ENCODE data around the gene LORICRIN. TPM values are rescaled to one million over a fixed set of nuclear protein-coding genes. Genes with fewer than 3 reads are reported as not detected.

Gene LORICRIN
- total RNA-seq, 1 experiment from 2014 or later = not detected

- Histone ChIP-seq H3K4me1 (ENCODE audit: control insufficient read depth, insufficient read depth, low read length) (no peaks in the 10 kb centered on the region), H3K27ac (ENCODE audit: low read length) (no peak overlapping the region), H3K4me3 (ENCODE audit: low read depth in 2 of 2, low read length in 2 of 2) (no peak overlapping the region), H3K27me3 (ENCODE audit: control insufficient read depth, insufficient read depth, low read length) (peaks cover 3% of the 10 kb centered on the region; the same call in 1 of the 2 replicates), H3K9me3 (ENCODE audit: control insufficient read depth, insufficient read depth, low read depth, low read length) (no peaks in the 10 kb centered on the region), H3K36me3 (ENCODE audit: control insufficient read depth, insufficient read depth, low read length) (no peaks in the 10 kb centered on the region; the same call in 1 of the 2 replicates)
- DNase-seq (ENCODE audit: low read depth, low spot score) = no peak
- no peak for ATAC-seq
- no TSS peak for BruUV-seq (replicated peaks)
- POLR2A ChIA-PET = no interaction called here
- TF ChIP-seq TCF7L2 (IDR thresholded peaks at IDR 0.05; ENCODE audit: low read depth, low read length) (no peak), SIN3A (IDR thresholded peaks at IDR 0.05; ENCODE audit: borderline replicate concordance, insufficient read depth, low read depth, low read length) (no peak), POLR2AphosphoS5 (IDR thresholded peaks at IDR 0.05; ENCODE audit: low read depth, low read length) (no peak), REST (IDR thresholded peaks at IDR 0.05; ENCODE audit: insufficient read depth in 1 of 2, low read depth in 2 of 2, low read length in 1 of 2) (no peak)
- TF ChIP-seq, protein P1, sequence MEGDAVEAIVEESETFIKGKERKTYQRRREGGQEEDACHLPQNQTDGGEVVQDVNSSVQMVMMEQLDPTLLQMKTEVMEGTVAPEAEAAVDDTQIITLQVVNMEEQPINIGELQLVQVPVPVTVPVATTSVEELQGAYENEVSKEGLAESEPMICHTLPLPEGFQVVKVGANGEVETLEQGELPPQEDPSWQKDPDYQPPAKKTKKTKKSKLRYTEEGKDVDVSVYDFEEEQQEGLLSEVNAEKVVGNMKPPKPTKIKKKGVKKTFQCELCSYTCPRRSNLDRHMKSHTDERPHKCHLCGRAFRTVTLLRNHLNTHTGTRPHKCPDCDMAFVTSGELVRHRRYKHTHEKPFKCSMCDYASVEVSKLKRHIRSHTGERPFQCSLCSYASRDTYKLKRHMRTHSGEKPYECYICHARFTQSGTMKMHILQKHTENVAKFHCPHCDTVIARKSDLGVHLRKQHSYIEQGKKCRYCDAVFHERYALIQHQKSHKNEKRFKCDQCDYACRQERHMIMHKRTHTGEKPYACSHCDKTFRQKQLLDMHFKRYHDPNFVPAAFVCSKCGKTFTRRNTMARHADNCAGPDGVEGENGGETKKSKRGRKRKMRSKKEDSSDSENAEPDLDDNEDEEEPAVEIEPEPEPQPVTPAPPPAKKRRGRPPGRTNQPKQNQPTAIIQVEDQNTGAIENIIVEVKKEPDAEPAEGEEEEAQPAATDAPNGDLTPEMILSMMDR (IDR thresholded peaks at IDR 0.05) = no peak
- in situ Hi-C loops (cut with HindIII; ENCODE audit: low pct_unique_long_range_greater_than_20kb, low sequenced_read_pairs) (no loop called here), intact Hi-C loops (cut with micrococcal nuclease; ENCODE audit: unreplicated experiment) (no loop called here)
- CTCF ChIA-PET = interaction anchor here (0.6 kb wide), 1 partner anchor 46 kb away, joined by 5 read pairs; no protein-coding TSS in a partner anchor
Observed at GRCh38 chr1:153232553-153232952, 26.9 kb upstream of the LORICRIN start.

DNA sequence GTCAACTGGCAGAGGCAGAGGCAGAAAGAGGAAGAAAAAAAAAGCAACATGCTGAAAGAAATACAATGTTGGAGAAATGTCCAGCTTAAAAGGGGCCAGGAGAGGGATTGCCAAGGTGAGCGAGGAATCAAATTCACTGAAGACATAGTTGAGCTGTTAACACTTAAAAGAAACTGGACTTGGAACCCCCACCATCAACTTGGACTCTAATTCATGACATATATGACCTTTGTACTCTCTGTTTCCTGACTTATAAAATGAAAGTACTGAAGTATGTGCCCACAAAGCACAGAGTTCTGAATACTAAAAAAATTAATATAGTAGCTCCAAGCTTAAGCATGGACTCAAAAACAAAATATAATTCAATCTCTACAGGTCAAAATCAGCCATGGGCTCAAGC, 26.0 kb upstream of the LORICRIN start:
- Histone ChIP-seq H3K27ac (ENCODE audit: low read length) (no peak overlapping the region), H3K4me1 (ENCODE audit: control insufficient read depth, insufficient read depth, low read length) (no peaks in the 10 kb centered on the region), H3K9me3 (ENCODE audit: control insufficient read depth, insufficient read depth, low read depth, low read length) (no peaks in the 10 kb centered on the region), H3K36me3 (ENCODE audit: control insufficient read depth, insufficient read depth, low read length) (no peaks in the 10 kb centered on the region; the same call in 1 of the 2 replicates), H3K27me3 (ENCODE audit: control insufficient read depth, insufficient read depth, low read length) (peaks cover 3% of the 10 kb centered on the region; the same call in 1 of the 2 replicates), H3K4me3 (ENCODE audit: low read depth in 2 of 2, low read length in 2 of 2) (no peak overlapping the region)
- ChIA-PET CTCF (interaction anchor here (0.6 kb wide), 1 partner anchor 45 kb away, joined by 5 read pairs; no protein-coding TSS in a partner anchor), POLR2A (interaction anchor here (0.6 kb wide), 1 partner anchor 1253 kb away, joined by 3 read pairs; no protein-coding TSS in a partner anchor)
- TF ChIP-seq, protein P1 (IDR thresholded peaks at IDR 0.05) = no peak
- no peak for TF ChIP-seq REST (IDR thresholded peaks at IDR 0.05; ENCODE audit: insufficient read depth in 1 of 2, low read depth in 2 of 2, low read length in 1 of 2)
- TF ChIP-seq POLR2AphosphoS5 (IDR thresholded peaks at IDR 0.05; ENCODE audit: low read depth, low read length) = no peak
- no peak for TF ChIP-seq SIN3A (IDR thresholded peaks at IDR 0.05; ENCODE audit: borderline replicate concordance, insufficient read depth, low read depth, low read length)
- TF ChIP-seq TCF7L2 (IDR thresholded peaks at IDR 0.05; ENCODE audit: low read depth, low read length) = no peak
- intact Hi-C loops (cut with micrococcal nuclease; ENCODE audit: unreplicated experiment) (no loop called here), in situ Hi-C loops (cut with HindIII; ENCODE audit: low pct_unique_long_range_greater_than_20kb, low sequenced_read_pairs) (no loop called here)
- BruUV-seq (replicated peaks) = no TSS peak
- ATAC-seq (no peak), DNase-seq (ENCODE audit: low read depth, low spot score) (no peak)

Data from Panc1 (cell line).